ENCODE results near the gene LRMDA. TPM values are rescaled to one million over a fixed set of nuclear protein-coding genes. Genes with fewer than 3 reads are reported as not detected.

Gene LRMDA
- total and polyA plus RNA-seq, 4 donors, result 12.1 to 40.8 (median 21.6) TPM

DNA sequence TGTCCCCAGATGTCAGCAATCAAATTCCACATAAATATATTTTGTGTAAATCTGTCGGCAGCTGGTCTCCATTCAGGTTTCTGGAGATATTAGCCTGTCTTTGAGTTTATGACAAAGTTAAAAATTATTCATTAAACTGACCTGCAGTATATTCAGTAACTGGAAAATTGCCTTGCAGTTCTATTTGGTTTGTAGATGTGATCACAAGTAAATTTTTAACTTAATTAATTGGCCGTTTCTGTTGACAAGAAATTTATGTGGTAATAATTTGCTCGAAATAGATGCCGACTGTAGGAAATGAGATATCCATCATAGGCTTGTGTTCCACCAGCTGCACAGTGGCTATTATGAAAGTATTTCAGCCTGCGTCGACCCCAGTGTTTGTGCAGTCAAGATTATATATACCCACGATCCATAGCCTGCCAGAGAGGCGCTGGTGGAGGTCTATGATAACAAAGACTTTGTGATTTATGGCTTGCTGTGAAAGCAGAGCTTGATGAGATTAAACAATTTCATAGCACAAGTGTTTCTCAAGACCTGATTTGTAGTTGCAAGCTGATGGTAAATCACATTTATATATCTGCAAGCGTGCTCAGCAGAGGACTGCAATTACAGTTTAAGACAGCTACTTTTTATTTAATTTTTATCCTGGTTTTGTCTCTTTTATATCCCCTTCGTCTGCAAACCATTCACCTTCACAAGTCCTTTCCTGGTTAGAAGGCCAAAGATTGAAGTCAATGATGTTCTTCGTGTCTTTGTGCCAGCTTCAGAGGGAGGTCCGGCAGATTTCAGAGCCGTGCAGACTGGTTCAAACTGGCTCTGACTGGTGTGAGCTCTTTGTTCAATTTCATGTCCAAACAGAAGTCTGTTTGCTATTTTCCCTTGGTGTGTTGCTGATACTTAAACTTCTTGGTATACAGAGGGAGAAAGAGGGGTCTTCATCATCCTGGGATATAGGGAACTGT, 850.9 kb downstream of the LRMDA start:
- DNase-seq (peak; percentile 75 to 95 (median 91)), ATAC-seq (ENCODE audit: insufficient read depth, low FRiP score) (no peak)
- H3K27me3 ChIP-seq (ENCODE audit: control insufficient read depth in 3 of 3, insufficient read depth in 3 of 3, low read length in 2 of 3), result no peaks in the 10 kb centered on the region
- WGBS, 2 donors, result 24 to 36% methylated on average over 13 of the region's 13 CpGs
- no peak overlapping the region for H3K9ac ChIP-seq (ENCODE audit: insufficient read depth in 1 of 2, low read length in 2 of 2)
- peaks cover 0 to 24% (median 2%) of the 10 kb centered on the region in 5 donors for H3K4me1 ChIP-seq (ENCODE audit: control insufficient read depth in 5 of 5, insufficient read depth in 5 of 5, low read length in 5 of 5)
- no peak overlapping the region for H3K27ac ChIP-seq (ENCODE audit: low read depth in 1 of 2, low read length in 1 of 2)
- H3K4me3 ChIP-seq, result no peak overlapping the region
- H3K36me3 ChIP-seq (ENCODE audit: control insufficient read depth in 4 of 4, insufficient read depth in 4 of 4, low read length in 4 of 4), result no peaks in the 10 kb centered on the region
- no peaks in the 10 kb centered on the region for H3K9me3 ChIP-seq (ENCODE audit: control insufficient read depth in 4 of 4, insufficient read depth in 3 of 4, low read length in 3 of 4)
- TF ChIP-seq CTCF (IDR thresholded peaks at IDR 0.05; ENCODE audit: control extremely low read depth, extremely low read depth), result no peak

GRCh38 chr10:76284351-76284750, 852.9 kb downstream of the LRMDA start:
- ATAC-seq (ENCODE audit: insufficient read depth, low FRiP score), result no peak
- Histone ChIP-seq H3K27me3 (ENCODE audit: control insufficient read depth in 3 of 3, insufficient read depth in 3 of 3, low read length in 2 of 3) (no peaks in the 10 kb centered on the region), H3K4me1 (ENCODE audit: control insufficient read depth in 5 of 5, insufficient read depth in 5 of 5, low read length in 5 of 5) (peaks cover 0 to 24% (median 2%) of the 10 kb centered on the region in 5 donors), H3K9ac (ENCODE audit: insufficient read depth in 1 of 2, low read length in 2 of 2) (no peak overlapping the region), H3K27ac (ENCODE audit: low read depth in 1 of 2, low read length in 1 of 2) (no peak overlapping the region), H3K36me3 (ENCODE audit: control insufficient read depth in 4 of 4, insufficient read depth in 4 of 4, low read length in 4 of 4) (no peaks in the 10 kb centered on the region), H3K9me3 (ENCODE audit: control insufficient read depth in 4 of 4, insufficient read depth in 3 of 4, low read length in 3 of 4) (peaks cover 0 to 3% (median 0%) of the 10 kb centered on the region in 4 donors), H3K4me3 (no peak overlapping the region)
- no peak for DNase-seq
- TF ChIP-seq CTCF (IDR thresholded peaks at IDR 0.05; ENCODE audit: control extremely low read depth, extremely low read depth), result no peak
- 99 to 100% methylated on average over 2 of the region's 2 CpGs for WGBS, 2 donors

DNA sequence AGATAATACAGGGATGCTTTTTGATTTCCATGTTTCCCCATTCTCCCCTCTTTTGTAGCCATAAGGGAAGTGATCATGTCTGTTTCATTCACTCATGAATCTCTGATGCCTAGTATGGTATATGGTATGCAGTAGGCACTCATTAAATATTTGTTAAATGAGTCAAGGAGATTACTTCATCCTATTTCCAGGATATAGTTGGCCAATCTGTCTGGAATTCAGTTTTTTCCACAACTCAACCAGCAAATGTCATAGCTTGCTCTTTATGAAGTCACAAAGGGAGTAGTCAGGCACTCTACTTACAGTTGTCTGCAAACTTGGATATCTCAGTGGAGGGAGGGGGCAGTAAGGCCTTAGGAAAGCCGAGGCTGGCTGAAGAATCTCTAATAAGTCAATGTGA, 853.6 kb downstream of the LRMDA start:
- Histone ChIP-seq H3K4me1 (ENCODE audit: control insufficient read depth in 5 of 5, insufficient read depth in 5 of 5, low read length in 5 of 5) (peaks cover 0 to 24% (median 2%) of the 10 kb centered on the region in 5 donors), H3K9me3 (ENCODE audit: control insufficient read depth in 4 of 4, insufficient read depth in 3 of 4, low read length in 3 of 4) (peaks cover 0 to 3% (median 0%) of the 10 kb centered on the region in 4 donors), H3K27me3 (ENCODE audit: control insufficient read depth in 3 of 3, insufficient read depth in 3 of 3, low read length in 2 of 3) (no peaks in the 10 kb centered on the region), H3K27ac (ENCODE audit: low read depth in 1 of 2, low read length in 1 of 2) (no peak overlapping the region), H3K36me3 (ENCODE audit: control insufficient read depth in 4 of 4, insufficient read depth in 4 of 4, low read length in 4 of 4) (no peaks in the 10 kb centered on the region), H3K4me3 (no peak overlapping the region), H3K9ac (ENCODE audit: insufficient read depth in 1 of 2, low read length in 2 of 2) (no peak overlapping the region)
- no peak for ATAC-seq (ENCODE audit: insufficient read depth, low FRiP score)
- TF ChIP-seq CTCF (IDR thresholded peaks at IDR 0.05; ENCODE audit: control extremely low read depth, extremely low read depth), result no peak
- DNase-seq, result no peak
- WGBS, 2 donors, result 89 to 100% methylated on average over 1 of the region's 1 CpG

Data from lung (tissue), 12 donors.